NCI-H1417 treated with DMSO at 0.1 percent for 48 hours (cell line): Measurements from ENCODE around the gene FOSL1.

Experiments used
- DNase-seq: peaks from one replicate; lab custom pipeline; 2025; lab: John Stamatoyannopoulos, UW

The FOSL1 gene

GRCh38 chr11:65900125-65900898 lies at the start of gene FOSL1:
Gene FOSL1 (minus strand): TSS chr11:65900388. CDS start chr11:65900339, 49 bp downstream.
- peak; percentile 31 for DNase-seq

- no peak for DNase-seq
Measured at GRCh38 chr11:65947603-65948125, 47.5 kb upstream of the FOSL1 start.

GRCh38 chr11:65947133-65947532 lies 46.9 kb upstream of the FOSL1 start:
- DNase-seq, result no peak

- no peak for DNase-seq
Measured at GRCh38 chr11:65946655-65947054, 46.5 kb upstream of the FOSL1 start.

GRCh38 chr11:65945941-65946558 lies 45.9 kb upstream of the FOSL1 start:
- DNase-seq, result no peak

GRCh38 chr11:65945430-65945911 lies 45.3 kb upstream of the FOSL1 start, which contains the start of gene TSGA10IP:
Gene TSGA10IP (plus strand): TSS chr11:65945480. CDS start chr11:65945676, 196 bp downstream.
- DNase-seq, result no peak

- no peak for DNase-seq
Measured at GRCh38 chr11:65944767-65945166, 44.6 kb upstream of the FOSL1 start.

- no peak for DNase-seq
Measured at GRCh38 chr11:65944191-65944590, 44.0 kb upstream of the FOSL1 start.

- DNase-seq, result no peak
Measured at GRCh38 chr11:65942531-65942930, 42.3 kb upstream of the FOSL1 start.

GRCh38 chr11:65941720-65942310 lies 41.6 kb upstream of the FOSL1 start:
- DNase-seq, result no peak

GRCh38 chr11:65937766-65938165 lies 37.6 kb upstream of the FOSL1 start:
- no peak for DNase-seq

- no peak for DNase-seq
Measured at GRCh38 chr11:65934014-65934413, 33.8 kb upstream of the FOSL1 start.

- no peak for DNase-seq
Measured at GRCh38 chr11:65932558-65932919, 32.4 kb upstream of the FOSL1 start.

GRCh38 chr11:65931773-65932557 lies 31.8 kb upstream of the FOSL1 start:
- DNase-seq, result no peak

GRCh38 chr11:65928667-65929066 lies 28.5 kb upstream of the FOSL1 start:
- no peak for DNase-seq

- no peak for DNase-seq
Measured at GRCh38 chr11:65927904-65928397, 27.8 kb upstream of the FOSL1 start.

GRCh38 chr11:65925397-65925796 lies 25.2 kb upstream of the FOSL1 start:
- no peak for DNase-seq

- DNase-seq, result no peak
Measured at GRCh38 chr11:65922565-65922964, 22.4 kb upstream of the FOSL1 start.

GRCh38 chr11:65921876-65922275 lies 21.7 kb upstream of the FOSL1 start:
- DNase-seq, result no peak

- DNase-seq, result no peak
Measured at GRCh38 chr11:65921033-65921555, 20.9 kb upstream of the FOSL1 start.

GRCh38 chr11:65920372-65920802 lies 20.2 kb upstream of the FOSL1 start:
- no peak for DNase-seq
